Choroid plexus epithelial cell (primary cell): ENCODE results near the gene CACHD1.

Experiments
- DNase-seq: peaks from one replicate; pipeline ENCODE4 v3.0.0-alpha.2; 2010; ENCODE audit warnings: low read depth
- H3K4me3 ChIP-seq: 2 replicates; pipeline ENCODE4 v1.5.1; 2011; ENCODE audit warnings: low read depth, mild to moderate bottlenecking, control low read depth, low read length, moderate library complexity
- TF ChIP-seq, protein P1 (sequence below): conservative IDR thresholded peaks from 2 replicates; pipeline ENCODE4 v1.5.1; 2011; ENCODE audit warnings: low read depth, mild to moderate bottlenecking, control low read depth, inconsistent platforms, low read length, moderate library complexity

Gene CACHD1

GRCh38 chr1:64624808-64625207 lies 154.9 kb downstream of the CACHD1 start:
- no peak for DNase-seq
- TF ChIP-seq, protein P1, sequence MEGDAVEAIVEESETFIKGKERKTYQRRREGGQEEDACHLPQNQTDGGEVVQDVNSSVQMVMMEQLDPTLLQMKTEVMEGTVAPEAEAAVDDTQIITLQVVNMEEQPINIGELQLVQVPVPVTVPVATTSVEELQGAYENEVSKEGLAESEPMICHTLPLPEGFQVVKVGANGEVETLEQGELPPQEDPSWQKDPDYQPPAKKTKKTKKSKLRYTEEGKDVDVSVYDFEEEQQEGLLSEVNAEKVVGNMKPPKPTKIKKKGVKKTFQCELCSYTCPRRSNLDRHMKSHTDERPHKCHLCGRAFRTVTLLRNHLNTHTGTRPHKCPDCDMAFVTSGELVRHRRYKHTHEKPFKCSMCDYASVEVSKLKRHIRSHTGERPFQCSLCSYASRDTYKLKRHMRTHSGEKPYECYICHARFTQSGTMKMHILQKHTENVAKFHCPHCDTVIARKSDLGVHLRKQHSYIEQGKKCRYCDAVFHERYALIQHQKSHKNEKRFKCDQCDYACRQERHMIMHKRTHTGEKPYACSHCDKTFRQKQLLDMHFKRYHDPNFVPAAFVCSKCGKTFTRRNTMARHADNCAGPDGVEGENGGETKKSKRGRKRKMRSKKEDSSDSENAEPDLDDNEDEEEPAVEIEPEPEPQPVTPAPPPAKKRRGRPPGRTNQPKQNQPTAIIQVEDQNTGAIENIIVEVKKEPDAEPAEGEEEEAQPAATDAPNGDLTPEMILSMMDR = no peak
- H3K4me3 ChIP-seq = no peak overlapping the region

GRCh38 chr1:64630611-64631010 lies 160.7 kb downstream of the CACHD1 start:
- no peak for DNase-seq
- H3K4me3 ChIP-seq = no peak overlapping the region
- TF ChIP-seq, protein P1 = no peak

- DNase-seq = no peak
- no peak overlapping the region for H3K4me3 ChIP-seq
- TF ChIP-seq, protein P1 = no peak
Observed at GRCh38 chr1:64631346-64632034, 161.6 kb downstream of the CACHD1 start.

- no peak for DNase-seq
- TF ChIP-seq, protein P1 = no peak
- no peak overlapping the region for H3K4me3 ChIP-seq
Observed at GRCh38 chr1:64632936-64633335, 163.0 kb downstream of the CACHD1 start.

GRCh38 chr1:64645735-64646134 lies 175.8 kb downstream of the CACHD1 start:
- TF ChIP-seq, protein P1 = no peak
- H3K4me3 ChIP-seq = no peak overlapping the region
- no peak for DNase-seq

DNA sequence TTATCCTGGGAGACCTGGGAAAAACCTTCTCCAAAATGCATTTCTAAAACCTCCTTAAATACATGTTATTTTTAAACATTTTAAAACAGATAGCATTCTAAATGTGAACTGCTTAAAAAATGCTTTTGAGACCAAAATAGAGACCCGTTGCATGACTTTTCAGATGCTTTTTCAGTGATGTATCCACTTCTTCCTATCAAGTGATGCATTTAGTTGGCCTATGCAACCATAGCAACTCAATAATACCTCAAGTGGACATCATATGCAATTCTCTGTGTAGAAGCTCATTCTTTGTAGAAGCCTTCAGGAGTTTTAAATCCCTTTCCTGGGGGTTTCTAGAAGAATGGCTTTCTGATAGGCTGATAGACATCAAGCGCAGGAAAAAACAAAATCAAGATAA lies 180.5 kb downstream of the CACHD1 start:
- TF ChIP-seq, protein P1 = no peak
- no peak for DNase-seq
- H3K4me3 ChIP-seq = no peak overlapping the region

DNA sequence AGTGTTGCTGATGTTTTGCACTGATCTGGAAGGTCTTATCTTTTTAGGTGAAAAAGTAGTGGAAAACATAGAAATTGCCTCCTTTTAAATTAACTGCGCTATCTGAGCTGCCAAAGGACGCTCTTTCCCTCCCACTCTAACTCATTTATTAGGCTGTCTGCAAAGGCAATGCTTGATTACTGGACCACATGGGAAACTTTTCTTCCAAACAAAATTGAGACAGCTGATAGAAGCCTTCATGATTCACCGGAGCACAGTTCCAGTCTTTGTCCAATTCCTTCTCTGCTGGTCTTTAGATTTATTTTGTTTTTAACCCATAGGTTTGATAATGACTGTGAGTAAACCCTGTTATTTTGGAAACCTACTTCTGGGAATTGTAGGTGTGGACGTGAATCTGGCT lies 181.9 kb downstream of the CACHD1 start:
- TF ChIP-seq, protein P1 = no peak
- no peak overlapping the region for H3K4me3 ChIP-seq
- DNase-seq = no peak
